Right atrium auricular region (tissue), 2 donors: Measurements from ENCODE around the gene LRRC63. TPM values are rescaled to one million over a fixed set of nuclear protein-coding genes. Genes with fewer than 3 reads are reported as not detected.
"Not testable (repeated sequence)": the region's sequence is repeated elsewhere in the genome, so short reads cannot be mapped to it uniquely, and the experiment has no call there.

Source experiments
- DNase-seq: peaks from one replicate; pipeline ENCODE4 v3.0.0-alpha.2; 2019; ENCODE audit warnings: low spot score
- H3K27ac ChIP-seq, 2 donors: fragments of 200-600 bp; sonication (generic); 1 replicate in 1 of 2; 2 replicates in 1 of 2; pipeline ENCODE4 v1.5.1; 2016 to 2019
- H3K27me3 ChIP-seq, 2 donors: fragments of 200-600 bp; sonication (generic); one replicate each; pipeline versions ENCODE4 v1.5.1 to v1.6.0; 2017 to 2019
- H3K36me3 ChIP-seq: fragments of 200-600 bp; sonication (generic); one replicate; pipeline ENCODE4 v1.5.1; 2016
- H3K4me1 ChIP-seq, 2 donors: fragments of 200-600 bp; sonication (generic); one replicate each; pipeline versions ENCODE4 v1.5.1 to v1.6.0; 2017 to 2019
- H3K4me3 ChIP-seq, 2 donors: fragments of 200-600 bp; sonication (generic); 1 replicate in 1 of 2; 2 replicates in 1 of 2; pipeline ENCODE4 v1.5.1; 2017 to 2019; ENCODE audit warnings: mild to moderate bottlenecking in 1 of 2, moderate library complexity in 1 of 2
- H3K9me3 ChIP-seq, 2 donors: fragments of 200-600 bp; sonication (generic); one replicate each; pipeline ENCODE4 v1.5.1; 2019
- CTCF ChIP-seq, 2 donors: fragments of 200-600 bp; sonication (generic); IDR thresholded peaks; one replicate each; pipeline ENCODE4 v1.5.1; 2019; ENCODE audit warnings: antibody characterized with exemption in 2 of 2
- total RNA-seq, 2 donors: library from RNA; depleted of rRNA; stranded (reverse); fragments of >200 nt; gene quantifications; one replicate each; pipeline ENCODE4 v1.1.0, GENCODE V29; 2016

LRRC63 gene
- total RNA-seq, 2 donors from 2014 or later, result not detected

- Histone ChIP-seq H3K9me3 (no peaks in the 10 kb centered on the region), H3K4me1 (no peaks in the 10 kb centered on the region), H3K36me3 (no peaks in the 10 kb centered on the region), H3K4me3 (no peak overlapping the region), H3K27ac (no peak overlapping the region), H3K27me3 (no peaks in the 10 kb centered on the region)
- TF ChIP-seq CTCF (IDR thresholded peaks at IDR 0.05), result no peak
- no peak for DNase-seq
These were observed 58.7 kb downstream of the LRRC63 start for GRCh38 chr13:46270416-46270815.

DNA sequence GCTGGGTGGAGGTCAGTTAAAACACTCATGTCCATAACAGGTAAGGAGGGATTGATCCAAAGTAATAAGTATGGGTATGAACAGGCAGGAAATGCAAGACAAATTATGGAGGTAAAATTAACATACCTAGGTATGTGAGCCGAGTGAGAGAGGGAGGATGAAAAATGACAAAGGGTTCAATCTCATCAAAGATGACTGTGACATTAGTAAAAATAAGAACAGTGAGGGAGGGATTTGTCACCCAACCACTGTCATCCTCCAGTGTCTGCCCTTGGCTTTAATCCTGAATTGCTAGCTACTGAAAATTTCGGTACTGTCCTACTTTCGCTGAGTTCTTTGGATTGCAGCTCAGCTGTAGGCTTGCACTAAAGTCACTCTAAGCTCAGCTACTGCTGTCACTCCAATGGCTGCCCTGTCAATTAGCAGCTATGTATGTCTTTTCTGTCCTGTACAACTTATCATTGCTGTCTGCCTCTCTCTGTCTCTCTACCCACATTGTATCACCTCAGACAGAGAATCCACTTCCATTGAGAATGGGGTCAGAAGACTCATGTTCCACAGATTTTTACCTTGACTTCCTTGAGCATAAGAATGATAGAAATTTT is 62.5 kb downstream of the LRRC63 start:
- H3K4me3 ChIP-seq, result no peak overlapping the region
- no peak overlapping the region for H3K27ac ChIP-seq
- H3K9me3 ChIP-seq, result no peaks in the 10 kb centered on the region
- DNase-seq, result no peak
- H3K27me3 ChIP-seq, result no peaks in the 10 kb centered on the region
- H3K4me1 ChIP-seq, result no peaks in the 10 kb centered on the region
- no peak for TF ChIP-seq CTCF (IDR thresholded peaks at IDR 0.05)
- no peaks in the 10 kb centered on the region for H3K36me3 ChIP-seq

GRCh38 chr13:46278474-46278873 is 66.7 kb downstream of the LRRC63 start:
- H3K36me3 ChIP-seq, result no peaks in the 10 kb centered on the region
- H3K27ac ChIP-seq, result no peak overlapping the region
- H3K9me3 ChIP-seq, result no peaks in the 10 kb centered on the region
- H3K4me1 ChIP-seq, result no peaks in the 10 kb centered on the region
- no peaks in the 10 kb centered on the region for H3K27me3 ChIP-seq
- no peak overlapping the region for H3K4me3 ChIP-seq
- DNase-seq, result no peak
- TF ChIP-seq CTCF (IDR thresholded peaks at IDR 0.05), result no peak

DNA sequence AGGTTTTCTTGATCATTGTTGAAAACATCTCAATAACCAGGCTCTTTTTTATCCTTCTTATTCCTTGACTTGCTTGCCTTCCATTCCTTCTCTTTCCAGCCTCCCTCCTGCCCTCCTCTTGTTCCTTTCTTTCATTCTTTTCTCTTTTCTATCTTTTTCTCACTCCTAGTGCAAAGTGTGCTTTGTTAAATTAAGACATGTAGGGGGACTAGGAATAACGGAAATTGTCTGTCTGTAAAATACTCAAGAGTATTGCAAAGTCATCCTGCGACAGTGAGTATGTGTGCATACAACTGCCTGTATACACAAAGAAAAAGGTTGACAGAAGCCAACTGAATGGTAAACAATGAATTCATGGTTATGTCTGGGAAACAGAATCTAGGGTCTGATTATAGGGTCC is 70.1 kb downstream of the LRRC63 start:
- H3K9me3 ChIP-seq, result no peaks in the 10 kb centered on the region
- H3K4me3 ChIP-seq, result no peak overlapping the region
- no peaks in the 10 kb centered on the region for H3K27me3 ChIP-seq
- no peak for DNase-seq
- no peak for TF ChIP-seq CTCF (IDR thresholded peaks at IDR 0.05)
- no peaks in the 10 kb centered on the region for H3K4me1 ChIP-seq
- H3K36me3 ChIP-seq, result no peaks in the 10 kb centered on the region
- no peak overlapping the region for H3K27ac ChIP-seq

DNA sequence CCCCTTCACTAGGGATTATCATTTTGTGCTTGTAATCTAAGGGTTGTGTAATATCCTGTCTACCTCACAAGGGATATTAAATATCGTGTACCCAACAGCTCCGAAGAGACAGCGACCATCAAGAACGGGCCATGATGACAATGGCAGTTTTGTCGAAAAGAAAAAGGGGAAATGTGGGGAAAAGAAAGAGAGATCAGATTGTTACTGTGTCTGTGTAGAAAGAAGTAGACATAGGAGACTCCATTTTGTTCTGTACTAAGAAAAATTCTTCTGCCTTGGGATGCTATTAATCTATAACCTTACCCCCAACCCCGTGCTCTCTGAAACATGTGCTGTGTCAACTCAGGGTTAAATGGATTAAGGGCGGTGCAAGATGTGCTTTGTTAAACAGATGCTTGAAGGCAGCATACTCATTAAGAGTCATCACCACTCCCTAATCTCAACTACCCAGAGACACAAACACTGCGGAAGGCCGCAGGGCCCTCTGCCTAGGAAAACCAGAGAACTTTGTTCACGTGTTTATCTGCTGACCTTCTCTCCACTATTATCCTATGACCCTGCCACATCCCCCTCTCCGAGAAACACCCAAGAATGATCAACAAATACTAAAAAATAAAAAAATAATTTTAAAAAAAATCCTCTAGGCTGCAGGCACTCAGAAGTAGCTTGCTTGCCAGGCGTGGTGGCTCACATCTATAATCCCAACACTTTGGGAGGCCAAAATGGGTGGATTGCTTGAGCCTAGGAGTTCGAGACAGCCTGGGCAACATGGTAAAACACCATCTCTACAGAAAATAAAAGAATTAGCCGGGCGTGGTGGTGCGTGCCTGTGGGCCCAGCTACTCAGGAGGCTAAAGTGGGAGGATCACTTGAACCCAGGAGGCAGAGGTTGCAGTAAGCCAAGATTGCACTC is 72.4 kb downstream of the LRRC63 start:
- not testable (repeated sequence) for H3K4me1 ChIP-seq, H3K27me3 ChIP-seq, DNase-seq, H3K4me3 ChIP-seq, H3K9me3 ChIP-seq, H3K27ac ChIP-seq, H3K36me3 ChIP-seq

DNA sequence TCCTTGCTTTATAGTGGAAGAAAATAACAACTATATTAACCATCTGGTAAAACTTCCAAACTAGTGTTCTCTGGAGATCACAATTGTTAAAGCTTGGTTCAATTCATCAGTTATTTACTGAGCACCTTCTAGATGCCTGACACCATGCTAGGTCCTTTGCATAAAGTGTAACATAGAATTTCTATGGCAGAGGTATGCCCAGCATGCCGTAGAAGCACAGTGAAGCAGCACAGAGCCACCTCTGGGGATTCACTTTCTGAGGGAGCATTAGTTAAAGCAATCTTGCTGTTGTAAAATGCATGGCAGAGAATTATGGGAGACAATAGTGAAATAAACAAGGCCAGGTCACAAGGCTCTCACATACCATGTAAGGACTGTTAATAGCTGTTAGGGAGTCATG is 75.2 kb downstream of the LRRC63 start:
- no peaks in the 10 kb centered on the region for H3K36me3 ChIP-seq
- no peak for TF ChIP-seq CTCF (IDR thresholded peaks at IDR 0.05)
- H3K9me3 ChIP-seq, result no peaks in the 10 kb centered on the region
- no peak for DNase-seq
- no peak overlapping the region for H3K4me3 ChIP-seq
- no peaks in the 10 kb centered on the region for H3K27me3 ChIP-seq
- no peak overlapping the region for H3K27ac ChIP-seq
- no peaks in the 10 kb centered on the region for H3K4me1 ChIP-seq
